ENCODE measurements around the gene KCTD2. TPM values are rescaled to one million over a fixed set of nuclear protein-coding genes. Genes with fewer than 3 reads are reported as not detected.
"Not testable (repeated sequence)": the region's sequence is repeated elsewhere in the genome, so short reads cannot be mapped to it uniquely, and the experiment has no call there.

KCTD2 gene
- total RNA-seq, 2 donors from 2014 or later: 16.7 to 19.7 TPM

DNA sequence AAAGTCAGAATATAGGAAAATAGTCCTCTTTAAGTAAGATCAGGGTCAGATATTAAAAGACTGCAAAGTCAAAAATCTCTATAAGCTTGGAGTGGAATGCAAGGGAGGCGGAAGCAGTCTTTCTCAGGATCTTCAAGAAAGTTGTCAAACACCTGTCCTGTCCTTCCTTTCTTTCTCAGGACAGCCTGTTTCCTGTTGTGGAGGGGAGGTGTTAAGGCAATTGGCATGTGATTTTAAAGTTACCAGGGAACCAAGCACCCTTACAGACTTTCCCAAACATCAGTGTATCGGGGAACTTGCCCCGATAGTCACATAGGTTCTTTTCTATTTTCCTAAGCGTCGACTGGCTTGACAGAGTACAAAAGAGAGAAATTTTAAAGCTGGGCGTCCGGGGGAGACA, 2.3 kb upstream of the KCTD2 start:
- DNase-seq (no peak), ATAC-seq (no peak)
- intact Hi-C loops (cut with DNase I, micrococcal nuclease): no loop called here

DNA sequence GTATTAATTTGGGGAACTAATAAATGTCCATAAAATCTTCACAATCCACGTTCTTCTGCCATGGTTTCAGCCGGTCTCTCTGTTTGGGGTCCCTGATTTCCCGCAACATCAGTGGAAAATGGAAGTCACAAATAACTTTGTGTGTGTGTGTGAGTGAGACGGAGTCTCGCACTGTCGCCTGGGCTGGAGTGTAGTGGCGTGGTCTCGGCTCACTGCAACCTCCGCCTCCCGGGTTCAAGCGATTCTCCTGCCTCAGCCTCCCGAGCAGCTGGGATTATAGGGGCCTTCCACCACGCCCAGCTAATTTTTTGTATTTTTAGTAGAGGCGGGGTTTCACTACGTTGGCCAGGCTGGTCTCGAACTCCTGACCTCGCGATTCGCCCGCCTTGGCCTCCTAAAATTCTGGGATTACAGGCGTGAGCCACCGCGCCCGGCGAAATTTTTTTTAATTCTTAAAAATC, 1.0 kb upstream of the KCTD2 start:
- DNase-seq; intact Hi-C loops (cut with DNase I, micrococcal nuclease); ATAC-seq: not testable (repeated sequence)

DNA sequence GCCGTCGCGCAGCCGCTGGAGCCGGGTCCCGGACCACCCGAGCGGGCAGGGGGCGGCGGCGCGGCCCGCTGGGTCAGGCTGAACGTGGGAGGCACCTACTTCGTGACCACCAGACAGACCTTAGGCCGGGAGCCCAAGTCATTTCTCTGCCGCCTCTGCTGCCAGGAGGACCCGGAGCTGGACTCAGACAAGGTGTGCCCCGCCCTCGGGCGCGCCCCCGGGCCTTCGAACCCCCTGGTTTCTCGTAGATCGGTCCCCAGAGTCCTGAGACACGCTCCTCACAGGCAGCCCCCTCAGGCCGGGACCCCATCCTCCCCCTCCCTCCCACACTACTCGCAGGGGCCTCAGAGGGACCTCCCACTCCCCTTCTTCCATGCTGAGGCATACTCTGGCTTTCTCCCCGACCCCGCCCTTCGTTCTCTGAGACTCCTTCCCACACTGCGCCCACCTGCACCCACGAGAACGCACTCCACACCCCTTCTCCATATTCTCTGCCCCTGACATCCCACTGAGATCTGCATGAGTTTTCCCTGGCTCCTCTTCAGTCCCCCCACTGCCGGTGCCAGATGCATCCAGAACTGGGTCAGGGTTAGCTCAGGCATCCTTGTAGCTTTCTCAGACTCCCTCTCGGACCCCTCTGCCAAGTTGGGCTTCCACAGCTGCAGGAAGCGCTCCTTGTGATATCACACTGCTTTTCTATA, 523 bp downstream of the KCTD2 start:
- peak; percentile 54 to 69 for DNase-seq
- no peak for ATAC-seq
- intact Hi-C loops (cut with DNase I, micrococcal nuclease): no loop called here

DNA sequence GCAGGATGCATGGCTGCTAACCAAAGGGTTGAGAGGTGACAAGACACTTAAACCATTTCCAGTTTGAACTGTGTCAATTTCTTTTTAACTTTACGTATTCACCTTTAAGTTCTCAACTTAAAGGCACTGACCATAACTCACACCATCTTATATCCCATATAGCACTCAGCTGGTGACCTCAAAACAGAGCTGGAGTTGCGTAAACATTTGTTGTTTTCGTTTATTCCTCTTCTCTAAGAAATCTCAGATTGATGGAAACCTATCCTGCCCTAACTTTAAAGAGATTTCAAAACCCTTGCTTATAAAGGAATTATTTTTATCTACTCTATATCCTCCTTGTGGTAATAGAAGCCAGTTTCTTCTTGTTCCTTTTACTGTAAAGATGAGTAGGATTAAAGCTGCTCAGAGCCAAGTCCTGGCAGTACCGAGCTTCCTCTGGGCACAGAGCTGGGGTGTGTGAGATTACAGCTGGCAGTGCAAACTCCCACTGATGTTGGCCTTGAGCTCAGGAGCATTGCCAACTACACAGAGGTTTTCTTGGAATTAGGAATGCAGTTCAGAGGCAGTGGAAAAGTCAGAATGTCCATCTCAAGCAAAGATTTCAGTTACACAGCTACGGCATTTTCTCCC, 1.3 kb downstream of the KCTD2 start:
- intact Hi-C loops (cut with DNase I, micrococcal nuclease): no loop called here
- DNase-seq (no peak), ATAC-seq (no peak)

DNA sequence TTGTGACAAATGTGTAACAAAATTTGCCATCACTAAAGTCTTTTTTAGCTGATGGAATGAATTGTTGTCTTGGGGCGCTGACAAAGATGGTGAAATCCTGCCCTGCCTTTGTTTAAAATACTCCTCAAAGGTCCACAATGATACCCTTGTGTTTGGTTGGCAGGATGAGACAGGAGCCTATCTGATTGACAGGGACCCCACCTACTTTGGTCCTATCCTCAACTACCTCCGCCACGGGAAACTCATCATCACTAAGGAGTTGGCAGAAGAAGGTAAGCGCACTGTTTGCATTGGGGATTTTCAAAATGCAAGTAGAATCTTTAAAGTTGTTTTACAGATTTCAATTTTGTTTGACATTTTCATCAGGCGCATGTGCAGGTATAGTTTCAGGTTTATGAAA, 2.0 kb downstream of the KCTD2 start:
- DNase-seq (no peak), ATAC-seq (no peak)
- intact Hi-C loops (cut with DNase I, micrococcal nuclease): no loop called here

DNA sequence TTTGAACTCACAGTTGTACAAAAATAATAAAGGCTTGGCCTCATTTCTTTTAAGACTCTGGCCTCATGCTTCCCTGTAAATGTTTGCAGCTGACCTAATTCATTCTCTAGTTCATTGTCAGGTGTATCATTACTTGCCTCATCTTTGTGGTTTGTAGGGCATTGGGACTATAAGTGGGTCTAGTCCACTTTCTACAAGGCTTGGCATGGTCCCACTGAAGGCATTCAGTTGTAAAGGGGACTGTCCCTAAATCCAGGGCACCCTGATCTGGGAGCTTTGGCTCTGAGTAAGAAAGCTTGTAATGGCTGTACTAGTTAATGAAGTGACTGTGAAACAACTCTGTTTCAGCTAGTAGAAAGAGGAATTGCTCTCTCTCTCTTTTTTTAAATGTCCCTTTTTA, 2.7 kb downstream of the KCTD2 start:
- intact Hi-C loops (cut with DNase I, micrococcal nuclease): no loop called here
- DNase-seq (no peak), ATAC-seq (no peak)

DNA sequence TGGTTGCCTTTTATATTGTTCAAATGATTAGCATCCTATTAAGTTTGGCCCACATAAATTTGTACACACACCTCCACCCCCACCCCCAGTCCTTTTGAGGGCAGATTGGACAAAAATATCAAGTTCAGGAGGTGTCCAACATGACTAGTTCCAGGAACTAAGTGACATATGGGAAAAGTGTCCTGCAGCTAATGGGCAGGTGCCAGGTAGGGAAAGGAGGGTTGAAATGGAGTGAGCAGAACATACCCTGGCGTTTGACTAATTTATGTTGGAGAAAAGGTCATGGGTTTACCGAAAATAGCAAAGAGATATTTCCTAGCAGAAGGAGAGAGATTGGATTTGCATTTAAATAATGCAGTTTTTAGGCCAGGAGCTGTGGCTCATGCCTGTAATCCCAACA, 4.9 kb downstream of the KCTD2 start:
- no peak for DNase-seq

DNA sequence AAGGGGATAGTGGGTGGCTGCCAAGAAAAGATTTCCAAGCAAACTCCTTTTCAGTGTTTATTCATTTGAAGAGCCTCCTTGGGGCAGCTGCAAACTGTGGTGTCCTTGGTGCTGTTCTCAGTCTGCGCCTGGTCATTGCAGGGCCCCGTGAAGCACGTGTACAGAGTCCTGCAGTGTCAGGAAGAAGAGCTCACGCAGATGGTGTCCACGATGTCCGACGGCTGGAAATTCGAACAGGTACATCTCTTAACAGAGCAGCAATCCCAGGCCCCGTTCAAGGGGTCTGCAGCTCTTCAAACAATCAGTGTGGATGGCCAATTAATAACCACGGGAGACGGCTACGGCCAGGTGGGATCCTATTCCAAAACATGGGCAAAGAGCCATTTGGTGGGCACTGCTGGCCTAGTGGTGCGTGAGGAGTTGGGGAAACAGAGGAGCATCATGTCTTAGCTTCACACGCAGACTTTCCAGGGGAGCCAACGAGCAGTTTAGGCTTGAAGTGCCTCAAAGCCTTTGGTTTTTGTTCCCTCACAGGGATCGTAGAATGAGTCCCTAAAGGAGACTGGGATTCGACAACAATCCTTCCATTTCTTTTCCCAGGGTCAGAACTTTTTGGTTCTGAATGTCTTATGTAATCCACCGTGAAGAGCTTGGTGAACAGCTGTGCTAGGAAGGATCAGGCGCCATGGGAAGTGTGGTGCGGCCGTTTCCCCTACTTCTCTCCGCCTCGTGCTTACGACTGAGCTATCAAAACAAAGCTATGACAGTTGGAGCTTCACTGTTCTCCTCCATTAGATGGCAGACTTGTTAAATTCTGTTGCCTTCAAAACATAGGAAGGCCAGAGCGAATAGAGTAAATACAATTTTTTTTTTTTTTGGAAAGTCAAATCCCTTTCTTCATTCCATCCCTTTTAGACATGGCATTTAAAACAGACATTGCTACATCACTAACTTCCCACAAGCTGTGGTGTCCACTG, 12.6 kb downstream of the KCTD2 start:
- ATAC-seq: peak; percentile 82
- intact Hi-C loops (cut with DNase I, micrococcal nuclease): no loop called here
- peak in 1 of 2 donors; percentile 22 for DNase-seq

More for the DNA sequence above, 4.9 kb downstream of the KCTD2 start:
- intact Hi-C loops (cut with DNase I, micrococcal nuclease): no loop called here
- ATAC-seq: no peak

DNA sequence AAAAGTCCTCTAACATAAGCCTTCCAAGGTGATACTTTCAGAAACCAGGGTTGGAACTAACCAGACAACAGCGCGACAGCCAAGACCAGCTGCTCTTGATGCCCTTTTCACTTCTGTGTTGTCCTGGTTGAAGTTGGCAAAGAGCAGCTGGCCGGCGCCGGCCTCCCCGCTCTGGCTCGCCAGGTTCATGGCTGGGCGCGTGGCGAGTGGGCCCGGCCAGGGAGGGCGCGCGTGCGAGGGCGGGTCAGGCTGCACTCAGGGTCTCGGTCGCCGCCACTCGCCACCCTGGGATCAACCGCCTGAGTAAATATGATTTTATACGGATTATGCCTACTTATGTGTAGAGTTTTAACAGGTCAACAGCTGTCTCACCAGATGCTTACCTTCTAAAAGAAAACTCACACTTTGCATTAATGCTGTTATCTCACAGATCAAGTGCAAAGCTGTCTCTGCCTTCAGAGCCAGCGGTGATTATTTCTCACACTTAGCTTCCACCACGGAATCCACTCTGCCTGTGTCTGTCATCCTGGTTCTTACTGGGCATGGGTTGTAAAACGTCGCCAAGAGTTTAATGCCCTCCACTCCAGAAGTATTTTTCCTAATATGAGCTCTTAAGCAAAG, 13.5 kb downstream of the KCTD2 start:
- no peak for ATAC-seq
- intact Hi-C loops (cut with DNase I, micrococcal nuclease): no loop called here
- no peak for DNase-seq

DNA sequence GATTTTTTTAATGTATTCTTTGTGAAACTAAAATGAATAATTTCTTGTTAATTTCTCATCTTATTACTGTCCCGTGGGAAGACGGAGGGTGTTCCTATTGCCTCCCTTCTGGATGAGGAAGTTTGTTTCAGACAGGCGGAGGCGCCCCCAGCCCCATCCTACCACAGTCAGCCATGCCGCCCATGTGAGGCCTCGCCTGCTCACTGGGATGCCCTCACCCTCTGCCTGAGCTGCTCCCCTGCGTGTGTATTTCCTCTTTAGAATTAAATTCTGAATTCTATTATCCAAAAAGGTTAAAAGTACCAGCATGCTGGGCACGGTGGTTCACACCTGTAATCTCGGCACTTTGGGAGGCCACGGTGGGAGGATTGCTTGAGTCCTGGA, 14.0 kb downstream of the KCTD2 start:
- ATAC-seq: no peak
- intact Hi-C loops (cut with DNase I, micrococcal nuclease): no loop called here
- DNase-seq: no peak

DNA sequence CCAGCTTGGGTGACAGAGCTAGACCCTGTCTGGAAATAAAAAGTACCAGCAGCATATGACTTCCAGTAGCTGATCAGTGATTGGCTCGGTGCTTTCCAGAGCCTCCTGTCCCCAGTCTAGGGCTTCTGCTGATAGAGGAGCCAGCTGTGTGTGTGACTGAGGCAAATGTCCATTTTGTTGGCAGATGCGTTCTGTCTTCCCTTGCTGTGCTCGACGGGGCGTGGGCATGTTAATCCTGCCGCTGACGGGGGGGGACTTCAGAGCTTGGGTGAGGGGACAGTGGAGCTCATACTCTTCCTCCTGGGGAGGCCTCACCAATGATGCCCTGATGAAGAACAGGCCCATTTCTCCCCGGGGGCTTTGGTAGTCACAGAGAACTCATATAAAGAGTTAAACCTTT, 14.6 kb downstream of the KCTD2 start:
- intact Hi-C loops (cut with DNase I, micrococcal nuclease): no loop called here
- ATAC-seq: no peak

DNA sequence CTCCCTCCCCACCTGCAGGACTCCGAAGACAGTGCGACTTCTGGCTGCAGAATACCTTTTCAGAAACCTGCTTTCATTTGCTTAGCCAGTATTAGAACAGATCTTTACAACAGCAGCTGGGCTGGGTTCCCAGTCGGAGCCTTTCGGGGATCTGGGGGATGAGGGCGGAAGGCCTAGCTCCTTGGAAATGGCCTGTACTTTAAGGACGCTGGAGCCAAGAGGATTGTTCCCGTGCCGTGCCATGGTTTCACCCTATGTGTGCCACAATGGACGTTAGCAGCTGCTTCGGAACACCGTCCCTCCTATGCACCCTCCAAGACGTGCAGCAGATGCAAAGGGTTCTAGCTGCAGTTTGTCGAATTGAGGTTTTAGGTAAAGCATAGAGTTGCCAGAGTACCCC, 16.2 kb downstream of the KCTD2 start:
- ATAC-seq (no peak), DNase-seq (no peak)
- intact Hi-C loops (cut with DNase I, micrococcal nuclease): no loop called here

More for the DNA sequence above, 14.6 kb downstream of the KCTD2 start:
- DNase-seq: no peak

DNA sequence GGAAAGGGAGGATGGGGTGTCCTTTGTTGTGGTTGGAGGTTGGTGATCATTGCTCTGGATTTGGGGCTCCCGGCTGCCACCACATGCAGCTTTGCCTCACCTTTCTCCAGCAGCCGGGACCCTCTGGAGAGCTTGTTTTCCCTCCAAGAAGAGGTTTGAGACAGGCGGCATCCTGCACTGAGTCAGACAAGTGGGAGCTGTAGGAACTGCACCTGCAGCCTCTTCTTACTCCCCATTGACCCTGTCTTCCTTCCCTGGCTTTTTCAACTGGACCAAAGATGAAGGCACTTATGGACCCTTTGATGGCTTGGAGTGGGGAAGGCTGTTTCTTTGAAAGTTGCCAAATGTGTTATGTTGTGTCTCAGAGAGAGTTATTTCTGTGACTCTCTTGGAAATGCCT, 16.6 kb downstream of the KCTD2 start:
- intact Hi-C loops (cut with DNase I, micrococcal nuclease): no loop called here
- no peak for DNase-seq
- ATAC-seq: no peak

DNA sequence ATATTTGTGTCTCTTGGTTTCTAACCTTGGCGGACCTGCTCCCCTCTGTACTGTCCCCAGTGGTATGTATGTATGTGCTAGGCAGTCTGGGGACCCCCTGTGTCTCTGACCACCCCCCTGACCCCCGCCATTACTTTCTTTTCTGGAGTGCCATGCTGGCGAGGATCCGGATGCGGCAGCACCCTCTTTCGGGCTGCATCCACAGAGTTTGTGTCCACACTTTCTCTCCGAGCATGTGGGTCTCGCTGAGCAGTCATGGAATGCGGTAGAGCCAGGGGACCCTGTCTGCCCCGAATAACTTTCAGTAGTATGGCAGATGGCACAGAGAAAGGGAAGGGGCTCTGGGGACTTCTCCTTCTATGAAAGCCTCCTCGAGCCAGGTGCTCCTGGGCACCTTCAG, 17.0 kb downstream of the KCTD2 start:
- intact Hi-C loops (cut with DNase I, micrococcal nuclease): no loop called here
- DNase-seq (no peak), ATAC-seq (no peak)

DNA sequence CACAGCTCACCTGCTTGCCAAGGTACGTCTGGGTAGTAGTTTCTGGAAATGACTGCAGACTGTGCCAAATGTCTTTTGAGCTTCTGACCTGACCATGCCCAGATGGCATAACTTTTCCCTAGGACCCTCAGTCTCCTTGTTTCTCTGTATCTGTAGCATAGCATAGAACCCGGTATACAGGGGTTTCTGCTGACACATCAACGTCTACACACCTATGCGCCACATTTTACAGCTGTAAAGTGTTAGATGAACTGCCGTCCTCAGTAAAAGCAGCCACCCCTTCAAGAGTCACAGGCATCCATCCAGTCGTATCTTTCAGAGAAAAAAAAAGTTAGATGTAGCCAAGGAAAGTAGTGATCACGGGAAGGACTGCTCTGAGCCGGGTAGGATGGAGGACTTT, 17.4 kb downstream of the KCTD2 start:
- ATAC-seq (no peak), DNase-seq (no peak)
- intact Hi-C loops (cut with DNase I, micrococcal nuclease): no loop called here

DNA sequence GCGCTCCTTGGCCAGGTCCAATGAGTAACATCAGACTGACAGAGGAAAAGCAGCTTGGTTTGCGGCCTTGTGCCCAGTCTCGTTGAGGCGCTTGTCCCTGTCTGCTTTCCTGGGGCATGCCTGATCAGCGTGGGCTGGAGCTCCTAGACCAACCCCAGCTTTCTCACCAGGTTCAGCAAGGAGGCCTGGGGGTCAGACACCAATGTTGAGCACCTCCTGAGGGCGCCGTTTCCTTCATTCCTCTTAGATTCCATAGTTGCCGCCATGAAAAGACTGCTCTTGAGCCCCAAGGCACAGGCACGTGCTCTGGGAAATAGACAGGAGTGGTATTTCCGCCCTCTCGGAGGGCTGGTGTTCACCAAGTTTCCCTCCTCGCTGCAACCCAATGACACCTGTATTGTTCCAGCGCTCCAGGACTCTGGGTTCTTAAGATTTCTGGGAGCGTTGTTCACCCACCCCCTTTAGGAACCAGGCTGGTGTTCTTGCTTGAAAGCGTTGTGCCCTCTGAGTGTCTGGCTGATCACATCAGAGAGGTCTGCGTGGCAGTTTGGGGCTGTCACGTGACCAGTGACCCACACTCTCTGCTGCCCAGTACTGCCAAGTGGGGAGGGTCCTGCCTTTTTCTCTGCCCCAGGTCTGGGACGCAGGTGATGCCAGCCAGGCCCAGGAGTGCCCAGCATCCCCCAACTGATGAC, 18.0 kb downstream of the KCTD2 start:
- DNase-seq (no peak), ATAC-seq (no peak)
- intact Hi-C loops (cut with DNase I, micrococcal nuclease): no loop called here

DNA sequence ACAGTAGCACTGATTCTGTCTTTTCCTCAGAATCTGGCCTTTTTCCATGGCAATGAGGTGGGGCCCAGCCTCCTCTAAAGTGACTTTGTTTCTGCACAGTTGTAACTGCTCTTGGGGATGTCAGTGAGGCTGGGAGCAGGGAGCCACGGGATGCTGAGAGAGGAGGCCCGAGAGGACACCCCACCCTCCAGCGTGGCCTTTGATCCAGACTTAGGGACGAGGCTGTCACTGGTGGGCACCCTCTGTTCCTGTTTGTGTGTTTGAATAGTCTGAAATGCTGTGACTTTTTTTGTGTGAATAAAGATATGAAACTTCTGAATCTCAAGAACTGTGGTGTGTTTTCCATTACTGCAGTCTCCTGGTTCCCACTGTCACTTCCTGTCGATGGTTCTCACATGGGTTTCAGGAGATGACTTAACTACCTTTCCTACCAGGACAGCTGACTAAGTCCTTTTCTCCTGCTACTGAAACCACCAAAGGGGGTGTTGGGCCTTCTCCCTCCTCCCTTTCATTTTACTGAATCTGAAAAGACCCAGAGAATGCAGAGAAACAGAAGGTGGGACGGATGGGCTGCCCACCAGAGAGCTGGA, 18.6 kb downstream of the KCTD2 start:
- DNase-seq (no peak), ATAC-seq (no peak)
- intact Hi-C loops (cut with DNase I, micrococcal nuclease): no loop called here

DNA sequence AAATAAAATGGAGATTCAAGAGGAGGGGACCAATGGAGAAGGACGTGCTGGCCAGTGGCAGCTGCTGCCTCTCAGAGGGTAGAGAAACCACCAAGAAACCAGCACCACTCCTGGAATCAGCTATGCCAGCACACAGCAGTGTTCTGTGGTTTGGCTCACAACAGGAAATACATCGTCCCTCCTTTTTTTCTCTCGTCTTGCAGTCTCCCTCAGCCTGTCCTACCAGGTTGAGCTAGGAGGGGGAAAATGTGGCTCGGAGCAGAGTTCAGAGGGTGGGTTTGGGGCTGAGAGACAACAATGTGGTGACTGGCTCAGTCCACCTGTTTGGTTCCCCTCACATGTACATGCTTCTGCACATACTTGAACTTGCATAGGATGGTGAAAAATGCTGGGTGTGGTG, 20.8 kb downstream of the KCTD2 start:
- DNase-seq (no peak), ATAC-seq (no peak)
- intact Hi-C loops (cut with DNase I, micrococcal nuclease): no loop called here

Measured in left colon (tissue), 2 donors.